ENCODE data around the gene CDIP1.

Gene CDIP1

DNA sequence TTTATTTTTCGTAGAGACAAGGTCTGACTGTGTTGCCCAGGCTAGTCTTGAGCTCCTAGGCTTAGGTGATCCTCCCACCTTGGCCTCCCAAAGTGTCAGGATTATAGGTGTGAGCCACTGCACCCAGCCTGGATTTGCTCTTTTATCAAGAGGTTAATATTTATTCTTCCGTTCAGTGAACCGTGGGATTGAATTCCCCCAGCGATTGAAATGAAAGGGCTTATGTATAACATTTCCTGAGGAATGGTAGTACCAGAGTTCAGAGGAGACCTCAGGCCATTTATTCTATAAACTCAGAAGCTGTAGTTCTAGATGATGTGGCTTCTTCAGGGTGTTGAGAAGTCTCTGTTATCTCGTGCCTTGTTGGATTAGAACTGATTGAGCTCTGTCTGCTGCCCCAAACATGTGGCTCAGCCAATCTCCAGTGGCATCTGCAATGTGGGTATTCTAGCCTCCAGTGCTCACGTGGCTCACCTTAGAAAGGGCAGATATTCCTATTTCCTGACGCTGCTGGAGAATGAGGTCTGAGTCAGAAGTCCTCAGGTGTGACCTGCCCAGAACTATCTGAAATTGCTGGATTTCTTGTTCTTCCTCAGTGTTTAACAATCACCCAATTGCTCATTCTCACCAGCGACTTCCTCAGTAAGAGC lies 39.9 kb downstream of the CDIP1 start:
- intact Hi-C loops (cut with DNase I), result no loop called here
- DNase-seq, result peak in 1 of 10 donors; percentile 8

- intact Hi-C loops (cut with DNase I), result no loop called here
- peak in 1 of 10 donors; percentile 22 for DNase-seq
Observed at GRCh38 chr16:4496305-4496704, 42.3 kb downstream of the CDIP1 start.

DNA sequence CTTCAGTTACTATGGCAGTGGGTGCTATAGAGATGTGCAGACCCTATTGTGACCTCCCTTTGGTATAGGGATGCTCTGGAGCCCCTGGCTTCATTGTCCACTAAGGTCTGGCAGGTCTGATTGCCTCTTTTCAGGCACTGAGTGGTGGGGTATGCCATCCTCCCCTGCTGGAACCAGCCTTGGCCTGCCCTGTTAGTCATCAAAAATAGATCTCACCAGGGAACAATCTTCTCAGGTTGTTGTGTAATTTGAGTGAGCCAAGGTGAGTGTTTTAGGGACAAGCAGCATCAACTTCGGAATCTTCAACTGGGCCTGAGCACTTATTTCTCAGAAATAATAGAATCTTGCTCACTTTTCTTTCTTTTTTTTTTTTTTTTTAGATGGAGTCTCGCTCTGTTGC lies 42.8 kb downstream of the CDIP1 start:
- intact Hi-C loops (cut with DNase I), result no loop called here
- peak in 1 of 10 donors; percentile 14 for DNase-seq

DNA sequence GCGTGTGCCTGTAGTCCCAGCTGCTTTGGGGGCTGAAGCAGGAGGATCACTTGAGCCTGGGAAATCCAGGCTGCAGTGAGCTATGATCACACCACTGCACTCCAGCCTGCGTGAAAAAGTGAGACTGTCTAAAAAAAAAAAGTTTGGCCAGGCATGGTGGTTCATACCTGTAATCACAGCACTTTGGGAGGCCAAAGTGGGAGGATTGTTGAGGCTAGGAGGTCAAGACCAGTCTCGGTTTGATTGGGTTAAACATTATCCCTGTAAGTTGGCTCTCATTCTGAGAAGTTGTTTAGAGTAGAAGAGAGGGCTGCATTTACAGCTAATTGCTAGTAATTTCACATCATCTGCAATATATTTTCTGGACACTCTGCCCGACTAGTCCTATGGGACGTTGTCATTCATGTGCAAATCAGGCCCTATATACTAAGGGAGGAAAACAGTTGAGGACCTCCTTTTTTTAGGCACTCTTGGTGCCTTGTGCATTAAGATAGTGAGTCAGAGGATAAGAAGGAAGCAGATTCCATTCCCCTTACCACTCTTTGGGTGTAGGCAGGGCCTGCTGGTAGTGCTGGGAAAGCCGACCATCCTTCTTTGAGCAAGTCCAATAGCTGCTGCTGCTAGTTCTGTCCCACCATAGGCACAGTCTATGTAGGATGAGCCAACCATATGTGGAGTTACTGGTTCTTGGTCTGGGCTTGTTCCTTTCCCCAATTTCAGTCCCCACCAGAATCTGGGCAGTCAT lies 43.7 kb downstream of the CDIP1 start:
- intact Hi-C loops (cut with DNase I), result no loop called here
- DNase-seq, result no peak

DNA sequence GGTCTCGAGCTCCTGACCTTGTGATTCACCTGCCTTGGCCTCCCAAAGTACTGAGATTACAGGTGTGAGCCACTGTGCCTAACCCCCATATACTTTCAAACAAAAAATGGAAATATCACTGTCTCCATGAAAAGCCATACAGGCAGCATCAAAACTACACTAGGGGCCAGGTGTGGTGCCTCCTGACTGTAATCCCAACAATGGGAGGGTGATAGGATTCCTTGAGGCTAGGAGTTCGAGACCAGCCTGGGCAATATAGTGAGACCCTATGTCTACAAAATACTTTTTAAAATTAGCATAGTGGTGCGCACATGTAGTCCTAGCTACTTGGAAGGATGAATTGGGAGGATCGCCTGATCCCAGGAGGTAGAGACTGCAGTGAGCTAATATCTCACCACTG lies 46.7 kb downstream of the CDIP1 start:
- no peak for DNase-seq
- intact Hi-C loops (cut with DNase I), result no loop called here

GRCh38 chr16:4489030-4489429 lies 49.5 kb downstream of the CDIP1 start:
- intact Hi-C loops (cut with DNase I), result no loop called here
- no peak for DNase-seq

DNA sequence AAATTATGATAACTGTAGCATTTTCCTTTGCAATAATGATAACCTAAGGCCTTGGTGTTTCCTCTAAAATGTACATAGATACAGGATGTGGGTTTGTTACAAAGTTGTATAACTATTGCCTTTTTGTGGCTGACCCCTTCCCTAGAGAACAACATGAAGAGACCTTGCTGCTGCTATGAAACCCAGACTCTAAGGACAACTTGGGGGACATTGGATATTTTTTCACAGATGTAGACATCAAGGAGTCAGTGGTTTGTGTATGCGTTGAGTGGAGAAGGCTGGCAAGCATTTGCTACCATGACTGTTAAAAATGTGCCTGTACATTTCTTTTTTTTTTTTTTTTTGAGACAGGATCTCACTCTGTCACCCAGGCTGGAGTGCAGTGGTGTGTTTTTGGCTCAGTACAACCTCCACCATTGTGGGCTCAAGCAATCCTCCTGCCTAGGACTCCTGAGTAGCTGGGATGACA lies 50.0 kb downstream of the CDIP1 start:
- DNase-seq, result peak in 1 of 10 donors; percentile 24
- intact Hi-C loops (cut with DNase I), result no loop called here

- intact Hi-C loops (cut with DNase I), result no loop called here
Observed at GRCh38 chr16:4487955-4488498, 50.5 kb downstream of the CDIP1 start.

DNA sequence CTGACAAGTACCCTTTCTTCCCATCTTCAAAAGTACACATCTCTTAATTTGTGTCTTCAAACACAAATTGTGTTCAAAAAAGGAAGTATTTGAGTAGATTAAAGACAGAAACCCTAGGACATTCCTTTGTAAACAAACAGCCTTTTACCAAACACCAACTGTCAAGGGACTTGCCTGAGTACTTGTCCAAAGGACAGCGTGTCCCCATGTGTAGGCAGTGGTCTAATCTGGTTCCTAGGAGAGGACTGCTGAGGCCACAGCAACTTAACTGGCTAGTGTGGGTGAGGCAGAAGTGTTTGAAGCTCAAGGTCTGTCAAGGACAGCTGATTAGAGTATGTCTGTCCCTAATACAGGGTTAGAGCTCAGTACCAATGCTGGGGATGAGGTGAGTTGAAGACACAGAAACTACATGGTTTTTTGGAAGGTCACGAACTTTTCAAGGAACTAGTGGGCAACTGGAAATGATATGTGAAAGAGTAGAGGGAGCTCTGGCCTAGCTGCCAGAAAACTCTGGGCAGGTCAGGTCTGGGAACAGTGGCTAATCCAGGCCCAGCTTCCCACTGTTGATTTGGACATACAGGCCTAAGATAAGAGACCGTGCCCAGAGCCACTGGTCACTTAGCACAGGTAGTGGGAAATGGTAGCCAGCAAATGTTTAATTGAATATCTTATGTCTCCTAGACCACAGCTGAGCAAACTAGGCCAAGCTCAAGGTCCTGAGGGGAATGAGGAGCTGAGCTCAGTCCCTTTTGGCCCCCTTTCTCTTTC lies 52.3 kb downstream of the CDIP1 start:
- peak in 1 of 10 donors; percentile 22 for DNase-seq

More at GRCh38 chr16:4487955-4488498, 50.5 kb downstream of the CDIP1 start:
- peak in 1 of 10 donors; percentile 17 for DNase-seq

DNA sequence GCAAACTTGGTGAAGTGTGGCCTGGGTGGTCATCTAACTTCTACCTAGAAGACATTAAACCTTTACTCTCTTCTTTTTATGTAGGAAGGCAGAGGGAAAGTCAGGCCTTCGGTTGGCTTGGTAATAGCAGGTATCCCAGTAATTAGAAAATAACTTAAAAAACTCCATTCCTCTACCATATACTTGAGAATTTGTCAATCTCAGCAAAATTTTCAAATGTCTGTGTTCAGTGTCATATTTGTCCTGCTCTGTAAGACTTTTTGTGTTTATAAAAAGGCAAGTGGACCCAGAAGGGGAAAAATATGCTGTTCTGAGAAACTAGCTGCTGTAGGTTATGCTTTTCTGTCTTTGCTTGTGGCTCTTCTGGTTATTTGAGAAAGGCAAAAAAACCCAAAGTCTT lies 56.6 kb downstream of the CDIP1 start:
- intact Hi-C loops (cut with DNase I), result no loop called here
- peak in 1 of 10 donors; percentile 24 for DNase-seq

More for the DNA sequence above, 52.3 kb downstream of the CDIP1 start:
- intact Hi-C loops (cut with DNase I), result no loop called here

DNA sequence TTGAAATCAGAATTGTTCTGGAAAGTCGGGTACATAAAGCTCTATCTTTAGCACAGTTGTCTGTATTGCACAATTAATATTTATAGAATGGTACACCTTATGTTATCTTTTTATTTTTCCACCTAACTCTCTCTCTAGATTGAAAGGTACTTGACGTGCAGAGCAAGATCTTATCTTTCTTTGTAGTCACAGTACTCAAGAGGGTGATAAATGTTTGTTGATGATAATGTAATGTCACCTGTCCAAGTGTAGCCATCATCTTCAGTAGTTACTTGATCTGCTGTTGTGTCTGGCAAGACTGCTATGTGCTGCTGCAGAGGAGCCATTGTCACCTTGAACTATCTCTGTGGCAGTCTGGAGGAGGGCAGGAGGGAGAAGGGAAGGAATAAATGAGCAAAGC lies 57.0 kb downstream of the CDIP1 start:
- no peak for DNase-seq
- intact Hi-C loops (cut with DNase I), result no loop called here

DNA sequence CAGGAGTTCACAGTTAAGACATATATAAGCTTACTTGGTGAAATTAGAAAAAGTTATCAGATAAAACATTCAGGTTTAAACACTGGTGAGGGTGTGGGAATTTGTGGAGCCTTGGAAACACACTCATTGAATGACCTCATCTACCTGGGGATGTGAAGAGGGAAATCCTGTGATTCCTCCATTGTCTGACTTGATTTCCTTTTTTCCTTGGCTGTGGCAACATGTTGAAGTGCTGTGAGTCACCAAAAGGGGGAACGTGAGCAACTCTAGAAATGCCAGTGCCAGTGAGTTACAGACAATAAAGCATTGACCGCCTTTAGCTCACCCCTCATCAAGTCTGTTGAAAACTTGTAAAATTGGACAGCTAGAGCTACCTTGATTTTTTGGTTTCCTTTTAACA lies 60.6 kb downstream of the CDIP1 start:
- intact Hi-C loops (cut with DNase I), result no loop called here
- DNase-seq, result peak in 1 of 10 donors; percentile 3

DNA sequence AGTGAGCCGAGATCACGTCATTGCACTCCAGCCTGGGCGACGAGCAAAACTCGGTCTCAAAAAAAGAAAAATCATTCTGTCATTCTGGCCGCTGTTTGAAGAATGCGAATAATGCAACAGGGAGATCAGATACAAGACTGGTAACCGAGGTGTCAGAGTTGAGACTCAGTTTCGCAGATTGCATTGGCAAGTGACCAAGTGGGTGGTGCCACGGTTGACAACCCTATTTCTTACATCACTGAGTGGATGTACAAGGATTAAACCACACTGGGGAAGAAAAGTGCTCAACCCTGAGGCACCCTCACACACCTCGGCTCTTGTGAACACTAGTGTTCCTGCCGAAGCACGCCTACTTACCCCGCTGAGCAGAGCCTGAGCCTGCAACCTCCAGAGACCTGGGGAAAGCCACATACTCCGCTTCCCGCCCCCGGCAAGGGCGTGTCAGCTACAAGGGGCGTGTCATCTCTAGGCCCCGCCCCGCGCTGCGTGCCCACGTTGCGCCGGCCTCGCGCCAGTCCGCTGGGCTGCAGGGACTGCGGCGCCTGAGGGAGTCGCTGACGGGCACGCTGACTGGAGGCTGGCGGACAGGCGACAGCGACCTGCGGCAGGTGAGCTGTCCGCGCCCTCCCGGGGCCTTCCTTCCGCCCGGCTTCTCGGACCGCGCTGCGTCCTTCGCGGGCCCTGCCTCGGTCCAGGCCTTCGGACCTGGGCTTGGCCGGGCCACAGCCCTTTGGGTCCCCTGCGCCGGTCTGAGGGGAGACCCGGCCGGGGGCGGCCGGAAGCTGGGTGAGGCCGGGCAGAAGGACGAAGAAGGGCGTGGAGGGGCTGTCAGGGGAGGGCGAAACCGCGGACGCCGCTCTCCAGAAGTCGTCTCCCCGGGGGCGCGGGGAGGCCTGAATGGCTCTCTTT lies 62.4 kb downstream of the CDIP1 start, which contains the start of gene HMOX2:
TSS of gene HMOX2 (plus strand) at position 519 of the 909 bp plus-strand sequence. CDS start 29,127 bp downstream, outside the sequence.
- intact Hi-C loops (cut with DNase I), result no loop called here
- peak; percentile 88 to 100 (median 95) for DNase-seq

DNA sequence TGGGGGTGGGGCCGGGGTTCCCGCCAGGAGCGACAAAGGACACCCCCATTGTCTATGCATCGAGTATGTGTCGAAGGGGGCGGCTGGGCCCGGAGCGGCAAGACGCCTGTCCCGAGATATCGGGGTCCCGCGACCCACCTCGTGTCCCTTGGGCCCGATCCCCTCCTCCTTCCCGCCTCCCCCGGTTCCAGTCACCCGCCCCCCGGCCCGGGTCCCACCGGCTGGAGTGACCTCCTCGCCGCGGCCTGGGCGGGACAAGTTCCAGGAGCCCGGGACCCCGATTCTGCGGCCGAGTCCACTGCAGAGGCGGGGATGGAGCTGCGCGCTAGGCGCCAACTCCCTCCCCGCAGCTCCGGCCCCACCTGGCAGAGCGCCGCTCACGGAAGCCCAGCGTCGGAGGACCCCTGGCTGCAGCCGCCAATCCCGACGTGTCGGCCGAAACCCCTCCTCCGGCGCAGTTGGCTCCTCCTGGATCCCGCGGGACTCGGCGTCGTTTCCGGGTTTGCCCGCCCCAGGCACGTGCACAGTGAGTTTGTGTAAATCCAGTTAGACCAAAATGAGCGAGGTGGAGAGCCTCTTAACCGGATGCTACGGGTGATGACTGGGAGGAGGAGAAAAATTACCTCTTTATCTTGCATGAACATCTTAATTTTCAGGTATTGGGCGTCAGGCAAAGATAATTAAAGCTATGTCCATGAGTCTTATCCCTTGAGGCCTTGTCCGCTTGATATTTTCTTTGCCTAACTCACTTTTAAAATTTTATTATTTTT lies 64.2 kb downstream of the CDIP1 start, which contains the start of gene NMRAL1:
TSS of gene NMRAL1 (minus strand) at position 434 of the 770 bp plus-strand sequence. CDS start 493 bp downstream, outside the sequence.
- intact Hi-C loops (cut with DNase I), result no loop called here

GRCh38 chr16:4472880-4473279 lies 65.7 kb downstream of the CDIP1 start:
- peak in 1 of 10 donors; percentile 36 for DNase-seq
- intact Hi-C loops (cut with DNase I), result no loop called here

More for the DNA sequence above, 64.2 kb downstream of the CDIP1 start, which contains the start of gene NMRAL1:
- DNase-seq, result peak; percentile 72 to 98 (median 88)

DNA sequence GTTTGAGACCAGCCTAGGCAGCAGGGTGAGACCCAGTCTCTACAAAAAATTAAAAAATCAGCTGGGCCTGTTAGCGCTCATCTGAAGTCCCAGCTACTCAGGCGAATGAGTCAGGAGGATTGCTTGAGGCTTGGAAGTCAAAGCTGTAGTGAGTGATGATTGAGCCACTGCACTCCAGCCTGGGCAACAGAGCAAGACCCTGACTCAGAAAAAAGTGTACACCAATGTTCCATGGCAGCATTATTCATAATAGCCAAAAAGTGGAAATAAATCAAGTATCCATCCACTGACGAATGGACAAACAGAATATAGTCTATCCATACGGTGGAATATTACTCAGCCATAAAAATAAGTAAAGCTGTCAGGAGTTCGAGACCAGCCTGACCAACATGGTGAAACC lies 66.7 kb downstream of the CDIP1 start:
- intact Hi-C loops (cut with DNase I), result no loop called here
- peak in 1 of 10 donors; percentile 5 for DNase-seq

- no peak for DNase-seq
- intact Hi-C loops (cut with DNase I), result no loop called here
Observed at GRCh38 chr16:4468972-4469371, 69.6 kb downstream of the CDIP1 start.

GRCh38 chr16:4467916-4468315 lies 70.7 kb downstream of the CDIP1 start:
- DNase-seq, result no peak
- intact Hi-C loops (cut with DNase I), result no loop called here

Data from posterior cingulate gyrus (tissue), 11 donors.